Neutrophil (primary cell): ENCODE data around the gene TOPBP1.
"Not testable (repeated sequence)": the region's sequence is repeated elsewhere in the genome, so short reads cannot be mapped to it uniquely, and the experiment has no call there.

Source experiments
- H3K27ac ChIP-seq: fragments of 200-600 bp; sonication (generic); 2 replicates; pipeline ENCODE4 v1.5.1; 2016; ENCODE audit warnings: mild to moderate bottlenecking, moderate library complexity
- H3K27me3 ChIP-seq: fragments of 200-600 bp; sonication (generic); 2 replicates; pipeline ENCODE4 v1.6.0; 2016; ENCODE audit warnings: mild to moderate bottlenecking
- H3K36me3 ChIP-seq: fragments of 200-600 bp; sonication (generic); 2 replicates; pipeline ENCODE4 v1.5.1; 2017
- H3K4me1 ChIP-seq, 2 experiments: fragments of 200-600 bp in 1 of 2; sonication (generic) in 1 of 2; 1 replicate in 1 of 2; 2 replicates in 1 of 2; pipeline versions ENCODE4 v1.5.1 to v1.6.1; 2013 to 2016; ENCODE audit warnings: low read depth in 1 of 2, low read length in 1 of 2, mild to moderate bottlenecking in 1 of 2, moderate library complexity in 1 of 2; ENCODE audit not compliant: control insufficient read depth in 1 of 2, insufficient read depth in 1 of 2
- H3K4me3 ChIP-seq, 2 experiments: fragments of 200-600 bp in 1 of 2; sonication (generic) in 1 of 2; 1 replicate in 1 of 2; 2 replicates in 1 of 2; pipeline ENCODE4 v1.5.1; 2013 to 2016; ENCODE audit warnings: low read depth in 1 of 2, low read length in 1 of 2, mild to moderate bottlenecking in 1 of 2, moderate library complexity in 1 of 2
- H3K9me3 ChIP-seq: fragments of 200-600 bp; sonication (generic); 2 replicates; pipeline ENCODE4 v1.5.1; 2016
- CTCF ChIP-seq: fragments of 200-600 bp; sonication (generic); IDR thresholded peaks from 2 replicates; pipeline ENCODE4 v1.5.1; 2016; ENCODE audit warnings: antibody characterized with exemption

The TOPBP1 gene

GRCh38 chr3:133670525-133670995 lies 8.8 kb upstream of the TOPBP1 start:
- no peak for TF ChIP-seq CTCF
- H3K27me3 ChIP-seq = peaks cover 57% of the 10 kb centered on the region
- H3K9me3 ChIP-seq = no peaks in the 10 kb centered on the region
- H3K36me3 ChIP-seq = no peaks in the 10 kb centered on the region
- H3K4me1 ChIP-seq = peaks cover 0 to under 1% of the 10 kb centered on the region in 2 experiments
- H3K4me3 ChIP-seq = no peak overlapping the region
- H3K27ac ChIP-seq = no peak overlapping the region

- Histone ChIP-seq H3K4me1 (peaks cover 0 to 2% of the 10 kb centered on the region in 2 experiments), H3K9me3 (no peaks in the 10 kb centered on the region), H3K27me3 (peaks cover 52% of the 10 kb centered on the region), H3K27ac (no peak overlapping the region), H3K4me3 (no peak overlapping the region), H3K36me3 (no peaks in the 10 kb centered on the region)
- no peak for TF ChIP-seq CTCF
Observed at GRCh38 chr3:133669949-133670524, 8.3 kb upstream of the TOPBP1 start.

DNA sequence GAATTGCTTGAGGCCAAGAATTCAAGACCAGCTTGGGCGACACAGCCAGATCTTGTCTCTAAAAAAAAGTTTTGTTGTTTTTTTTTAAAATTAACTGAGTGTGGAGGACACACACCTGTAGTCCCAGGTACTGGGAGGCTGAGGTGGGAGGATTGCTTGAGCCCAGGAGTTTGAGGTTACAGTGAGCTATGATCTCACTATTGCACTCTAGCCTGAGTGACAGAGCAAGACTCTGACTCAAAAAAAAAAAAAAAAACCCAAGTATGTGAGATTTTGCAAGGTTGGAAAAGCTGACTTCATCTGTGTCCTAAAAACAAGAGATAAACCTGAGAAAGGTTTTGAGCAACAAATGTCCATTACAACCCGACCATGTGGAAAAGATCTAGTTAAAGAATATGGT lies 5.4 kb upstream of the TOPBP1 start:
- no peak for TF ChIP-seq CTCF
- no peaks in the 10 kb centered on the region for H3K36me3 ChIP-seq
- H3K27ac ChIP-seq = no peak overlapping the region
- H3K27me3 ChIP-seq = peaks cover 23% of the 10 kb centered on the region
- no peak overlapping the region for H3K4me3 ChIP-seq
- H3K9me3 ChIP-seq = no peaks in the 10 kb centered on the region
- peaks cover 4 to 10% of the 10 kb centered on the region in 2 experiments for H3K4me1 ChIP-seq

GRCh38 chr3:133665188-133665587 lies 3.4 kb upstream of the TOPBP1 start:
- peaks cover 18 to 26% of the 10 kb centered on the region in 2 experiments for H3K4me1 ChIP-seq
- H3K9me3 ChIP-seq, H3K27ac ChIP-seq, H3K27me3 ChIP-seq, H3K4me3 ChIP-seq, H3K36me3 ChIP-seq: not testable (repeated sequence)

DNA sequence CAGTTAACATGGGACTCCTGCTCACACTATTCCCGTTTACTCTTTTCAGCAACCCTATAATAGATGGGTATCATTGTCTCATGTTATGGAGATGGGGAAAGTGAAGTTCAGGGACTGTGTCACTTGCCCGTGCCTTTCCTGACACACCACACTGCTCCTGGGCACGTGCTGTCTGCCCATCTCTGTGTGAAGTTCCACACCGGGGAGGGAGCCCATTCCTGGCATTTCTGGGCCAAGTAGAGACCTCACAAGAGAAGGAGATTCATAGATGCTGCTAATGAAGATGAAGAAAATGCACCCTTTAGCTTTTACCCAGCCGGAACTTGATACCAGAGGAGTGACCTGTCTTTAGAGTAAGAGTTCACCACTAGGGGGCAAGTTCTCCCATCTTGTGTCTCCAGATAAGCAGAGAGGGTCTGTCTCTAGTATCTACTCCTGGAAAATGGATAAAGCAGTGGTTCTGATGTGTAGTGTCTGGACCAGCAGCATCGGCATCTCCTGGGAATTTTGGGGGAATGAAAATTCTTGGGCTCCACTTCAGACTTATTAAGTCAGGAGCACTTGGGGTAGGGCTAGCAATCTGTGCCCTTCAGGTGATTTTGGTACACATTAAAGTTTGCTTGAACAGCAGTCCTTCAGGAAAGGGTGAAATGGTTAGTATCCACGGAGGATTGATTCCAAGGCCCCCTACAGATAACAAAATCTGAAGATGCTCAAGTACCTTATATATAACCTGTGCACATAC lies 2.0 kb upstream of the TOPBP1 start:
- no peaks in the 10 kb centered on the region for H3K9me3 ChIP-seq
- peak; percentile 35 for TF ChIP-seq CTCF
- H3K4me1 ChIP-seq = peaks cover 18 to 31% of the 10 kb centered on the region in 2 experiments
- H3K4me3 ChIP-seq = no peak overlapping the region
- no peaks in the 10 kb centered on the region for H3K36me3 ChIP-seq
- H3K27me3 ChIP-seq = no peaks in the 10 kb centered on the region
- H3K27ac ChIP-seq = no peak overlapping the region

- no peak for TF ChIP-seq CTCF
- Histone ChIP-seq H3K4me1 (peaks cover 18 to 31% of the 10 kb centered on the region in 2 experiments), H3K9me3 (no peaks in the 10 kb centered on the region), H3K27ac (peak overlapping the region; percentile 79), H3K27me3 (no peaks in the 10 kb centered on the region), H3K36me3 (peaks cover 13% of the 10 kb centered on the region), H3K4me3 (peak overlapping the region; percentile 78 to 87)
Observed at GRCh38 chr3:133662278-133662651, 524 bp upstream of the TOPBP1 start.
